H9 (cell line): ENCODE data around the gene THSD7B. TPM values are rescaled to one million over a fixed set of nuclear protein-coding genes. Genes with fewer than 3 reads are reported as not detected.

Source experiments
- DNase-seq: peaks from one replicate; pipeline ENCODE4 v3.0.0-alpha.2; 2017
- H2AFZ ChIP-seq: one replicate; pipeline ENCODE4 v1.6.1; 2013; ENCODE audit warnings: mild to moderate bottlenecking, low read length, control low read depth, moderate library complexity
- H2AK5ac ChIP-seq: 2 replicates; pipeline ENCODE4 v1.6.1; 2013; ENCODE audit warnings: low read length, control low read depth, mixed read lengths; ENCODE audit not compliant: insufficient read length
- H2BK120ac ChIP-seq: one replicate; pipeline ENCODE4 v1.6.1; 2013; ENCODE audit warnings: low read depth, mild to moderate bottlenecking, low read length, control low read depth, inconsistent platforms; ENCODE audit not compliant: poor library complexity, severe bottlenecking
- H2BK12ac ChIP-seq: 2 replicates; pipeline ENCODE4 v1.6.1; 2013; ENCODE audit warnings: low read length, control low read depth, mixed read lengths, low read depth; ENCODE audit not compliant: insufficient read length
- H2BK15ac ChIP-seq: 2 replicates; pipeline ENCODE4 v1.6.1; 2013; ENCODE audit warnings: low read depth, low read length, control low read depth
- H2BK20ac ChIP-seq: one replicate; pipeline ENCODE4 v1.6.1; 2013; ENCODE audit warnings: low read depth, mild to moderate bottlenecking, low read length, control low read depth, inconsistent platforms; ENCODE audit not compliant: poor library complexity, severe bottlenecking
- H2BK5ac ChIP-seq: 2 replicates; pipeline ENCODE4 v1.6.1; 2013; ENCODE audit warnings: low read length, control low read depth, mixed read lengths; ENCODE audit not compliant: insufficient read length
- H3K14ac ChIP-seq: 2 replicates; pipeline ENCODE4 v1.6.1; 2013; ENCODE audit warnings: low read length, control low read depth; ENCODE audit not compliant: insufficient read depth
- H3K18ac ChIP-seq: 2 replicates; pipeline ENCODE4 v1.6.1; 2013; ENCODE audit warnings: low read depth, mild to moderate bottlenecking, mixed read lengths, low read length, control low read depth; ENCODE audit not compliant: insufficient read length
- H3K23ac ChIP-seq: 2 replicates; pipeline ENCODE4 v1.6.1; 2013; ENCODE audit warnings: low read length, control low read depth, mixed read lengths, low read depth; ENCODE audit not compliant: insufficient read length
- H3K23me2 ChIP-seq: 2 replicates; pipeline ENCODE4 v1.6.1; 2013; ENCODE audit warnings: low read depth, mild to moderate bottlenecking, mixed read lengths, low read length, control low read depth; ENCODE audit not compliant: insufficient read length, poor library complexity, severe bottlenecking
- H3K27ac ChIP-seq: 2 replicates; pipeline ENCODE4 v1.5.1; 2013; ENCODE audit warnings: low read length, control low read depth, mixed read lengths, low read depth; ENCODE audit not compliant: insufficient read length
- H3K27me3 ChIP-seq: 2 replicates; pipeline ENCODE4 v1.6.1; 2013; ENCODE audit warnings: low read length, control low read depth, inconsistent platforms; ENCODE audit not compliant: insufficient read depth
- H3K4ac ChIP-seq: 2 replicates; pipeline ENCODE4 v1.6.1; 2013; ENCODE audit warnings: low read depth, mild to moderate bottlenecking, control low read depth, inconsistent platforms, low read length, moderate library complexity
- H3K4me1 ChIP-seq: 2 replicates; pipeline ENCODE4 v1.6.1; 2013; ENCODE audit warnings: low read length, control low read depth, inconsistent platforms; ENCODE audit not compliant: insufficient read depth
- H3K4me2 ChIP-seq: 2 replicates; pipeline ENCODE4 v1.6.1; 2013; ENCODE audit warnings: low read length, control low read depth, mixed read lengths; ENCODE audit not compliant: insufficient read length, insufficient read depth
- H3K56ac ChIP-seq: 2 replicates; pipeline ENCODE4 v1.6.1; 2013; ENCODE audit warnings: low read depth, mild to moderate bottlenecking, mixed read lengths, low read length, control low read depth; ENCODE audit not compliant: insufficient read length
- H3K79me1 ChIP-seq: 2 replicates; pipeline ENCODE4 v1.6.1; 2013; ENCODE audit warnings: low read depth, mild to moderate bottlenecking, moderate library complexity, low read length, control low read depth, inconsistent platforms; ENCODE audit not compliant: insufficient read depth, poor library complexity, severe bottlenecking
- H3K79me2 ChIP-seq: 2 replicates; pipeline ENCODE4 v1.6.1; 2013; ENCODE audit warnings: low read length, control low read depth, inconsistent platforms; ENCODE audit not compliant: insufficient read depth
- H3K9ac ChIP-seq: 2 replicates; pipeline ENCODE4 v1.6.1; 2013; ENCODE audit warnings: low read length, control low read depth, mixed read lengths; ENCODE audit not compliant: insufficient read length; ENCODE audit errors: extremely low read depth
- H3K9me3 ChIP-seq: one replicate; pipeline ENCODE4 v1.6.1; 2013; ENCODE audit warnings: low read depth, low read length, inconsistent platforms; ENCODE audit not compliant: control insufficient read depth
- H3T11ph ChIP-seq: one replicate; pipeline ENCODE4 v1.6.1; 2013; ENCODE audit warnings: mild to moderate bottlenecking, low read length, control low read depth, inconsistent platforms
- H4K20me1 ChIP-seq: one replicate; pipeline ENCODE4 v1.6.1; 2013; ENCODE audit not compliant: control insufficient read depth, insufficient read length, insufficient read depth
- H4K5ac ChIP-seq: 2 replicates; pipeline ENCODE4 v1.6.1; 2013; ENCODE audit warnings: low read depth, mild to moderate bottlenecking, mixed read lengths, low read length, control low read depth; ENCODE audit not compliant: insufficient read length
- H4K8ac ChIP-seq: replicated peaks from 2 replicates; pipeline ENCODE4 v1.6.1; 2013; ENCODE audit warnings: low read length, control low read depth, mixed read lengths, low read depth; ENCODE audit not compliant: insufficient read length
- H4K91ac ChIP-seq: 2 replicates; pipeline ENCODE4 v1.6.1; 2013; ENCODE audit warnings: low read depth, mild to moderate bottlenecking, moderate library complexity, mixed read lengths, low read length, control low read depth; ENCODE audit not compliant: insufficient read length
- H3K27ac Mint-ChIP-seq, 3 experiments: 2 replicates in 2 of 3; 3 replicates in 1 of 3; pipeline ENCODE4 v1.8.0; 2020 to 2021; ENCODE audit warnings: mixed read lengths in 3 of 3, mild to moderate bottlenecking in 1 of 3, moderate library complexity in 1 of 3
- H3K27me3 Mint-ChIP-seq: 2 replicates; pipeline ENCODE4 v1.8.0; 2021; ENCODE audit warnings: low read depth, mild to moderate bottlenecking, moderate library complexity, mixed read lengths
- H3K36me3 Mint-ChIP-seq, 3 experiments: 2 replicates in 2 of 3; 3 replicates in 1 of 3; pipeline ENCODE4 v1.8.0; 2020 to 2021; ENCODE audit warnings: low read depth in 3 of 3, mixed read lengths in 3 of 3; ENCODE audit not compliant: insufficient read depth in 1 of 3
- H3K4me1 Mint-ChIP-seq, 2 experiments: 2 replicates each; pipeline ENCODE4 v1.8.0; 2020; ENCODE audit warnings: mixed read lengths in 2 of 2
- H3K4me3 Mint-ChIP-seq, 2 experiments: 2 replicates in 1 of 2; 3 replicates in 1 of 2; pipeline ENCODE4 v1.8.0; 2020 to 2021; ENCODE audit warnings: mild to moderate bottlenecking in 2 of 2, mixed read lengths in 2 of 2, moderate library complexity in 1 of 2
- H3K9me3 Mint-ChIP-seq, 2 experiments: 2 replicates in 1 of 2; 3 replicates in 1 of 2; pipeline ENCODE4 v1.8.0; 2020; ENCODE audit warnings: mild to moderate bottlenecking in 2 of 2, mixed read lengths in 2 of 2, moderate library complexity in 1 of 2
- WGBS: extraction: QIAGEN DNeasy Blood & Tissue Kit; methylation state at CpG from one replicate; pipeline ENCODE4 v1.1.7; 2013; ENCODE audit warnings: missing lambda C conversion rate, low lambda C conversion rate, mixed read lengths; ENCODE audit not compliant: insufficient read length; ENCODE audit errors: extremely low coverage; 5-methylcytosine and 5-hydroxymethylcytosine counted together
- total RNA-seq: library from RNA; stranded (reverse); gene quantifications from 2 replicates; pipeline ENCODE4 v1.2.1, GENCODE V29; 2021
- TF ChIP-seq, protein P1 (sequence below): fragments of 200-600 bp; sonication (generic); conservative IDR thresholded peaks from 3 replicates; pipeline ENCODE4 v1.8.0; 2021; ENCODE audit warnings: antibody characterized with exemption, mild to moderate bottlenecking

THSD7B gene
- total RNA-seq, 1 experiment from 2014 or later, result 0.85 TPM

DNA sequence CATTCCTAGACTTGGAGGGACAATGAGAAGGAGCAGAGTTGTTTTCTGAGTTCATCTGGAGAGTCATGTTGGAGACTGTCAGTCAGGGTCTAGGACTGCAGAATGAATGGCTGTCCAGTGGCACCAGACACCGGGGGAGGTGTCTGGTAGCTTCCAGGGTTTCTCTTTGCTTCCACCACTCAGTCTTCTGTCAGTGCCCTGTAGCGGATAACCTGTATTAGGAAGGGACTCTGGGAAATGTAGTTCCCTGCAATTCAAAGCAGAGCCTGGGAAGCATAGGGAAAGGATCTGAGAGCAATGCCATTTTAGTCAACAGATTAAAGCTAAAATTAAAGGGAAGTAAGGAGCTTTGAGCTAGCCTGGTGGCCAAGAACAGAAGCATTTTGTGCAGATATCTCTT is 257.9 kb downstream of the THSD7B start:
- H3K27me3 Mint-ChIP-seq, result peaks cover 2% of the 10 kb centered on the region
- no peak overlapping the region for H3K27ac ChIP-seq

More for the DNA sequence above, 257.9 kb downstream of the THSD7B start:
- Histone ChIP-seq H4K8ac (no peak overlapping the region), H3K14ac (no peak overlapping the region), H3T11ph (no peak overlapping the region), H2AFZ (no peak overlapping the region), H3K18ac (no peak overlapping the region), H2BK20ac (no peak overlapping the region), H2BK12ac (no peak overlapping the region), H4K20me1 (no peaks in the 10 kb centered on the region), H3K4ac (no peak overlapping the region), H2AK5ac (no peak overlapping the region), H3K9me3 (no peaks in the 10 kb centered on the region), H3K4me2 (no peak overlapping the region), H2BK120ac (no peak overlapping the region), H4K5ac (no peak overlapping the region), H3K23ac (no peak overlapping the region), H4K91ac (no peak overlapping the region), H3K56ac (no peak overlapping the region), H3K23me2 (no peaks in the 10 kb centered on the region), H3K4me1 (peaks cover 2% of the 10 kb centered on the region; the same call in 1 of the 2 replicates), H3K9ac (no peak overlapping the region), H3K79me1 (no peaks in the 10 kb centered on the region), H3K79me2 (no peaks in the 10 kb centered on the region), H2BK5ac (no peak overlapping the region), H3K27me3 (no peaks in the 10 kb centered on the region), H2BK15ac (no peak overlapping the region)
- no peak overlapping the region for H3K4me3 Mint-ChIP-seq
- no CpG with 5 or more reads among the region's 2 CpGs for WGBS
- H3K27ac Mint-ChIP-seq, result no peak overlapping the region
- TF ChIP-seq, protein P1, sequence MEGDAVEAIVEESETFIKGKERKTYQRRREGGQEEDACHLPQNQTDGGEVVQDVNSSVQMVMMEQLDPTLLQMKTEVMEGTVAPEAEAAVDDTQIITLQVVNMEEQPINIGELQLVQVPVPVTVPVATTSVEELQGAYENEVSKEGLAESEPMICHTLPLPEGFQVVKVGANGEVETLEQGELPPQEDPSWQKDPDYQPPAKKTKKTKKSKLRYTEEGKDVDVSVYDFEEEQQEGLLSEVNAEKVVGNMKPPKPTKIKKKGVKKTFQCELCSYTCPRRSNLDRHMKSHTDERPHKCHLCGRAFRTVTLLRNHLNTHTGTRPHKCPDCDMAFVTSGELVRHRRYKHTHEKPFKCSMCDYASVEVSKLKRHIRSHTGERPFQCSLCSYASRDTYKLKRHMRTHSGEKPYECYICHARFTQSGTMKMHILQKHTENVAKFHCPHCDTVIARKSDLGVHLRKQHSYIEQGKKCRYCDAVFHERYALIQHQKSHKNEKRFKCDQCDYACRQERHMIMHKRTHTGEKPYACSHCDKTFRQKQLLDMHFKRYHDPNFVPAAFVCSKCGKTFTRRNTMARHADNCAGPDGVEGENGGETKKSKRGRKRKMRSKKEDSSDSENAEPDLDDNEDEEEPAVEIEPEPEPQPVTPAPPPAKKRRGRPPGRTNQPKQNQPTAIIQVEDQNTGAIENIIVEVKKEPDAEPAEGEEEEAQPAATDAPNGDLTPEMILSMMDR, result no peak
- no peaks in the 10 kb centered on the region for H3K36me3 Mint-ChIP-seq
- no peaks in the 10 kb centered on the region for H3K9me3 Mint-ChIP-seq
- peaks cover 15 to 23% of the 10 kb centered on the region in 2 experiments for H3K4me1 Mint-ChIP-seq
- no peak for DNase-seq
